DMS53 treated with DMSO at 0.1 percent for 48 hours (cell line): Measurements from ENCODE around the gene CWH43.
A peak's percentile ranks its signal among the peaks of the same experiment; 100 is the strongest.
"Not testable (repeated sequence)": the region's sequence is repeated elsewhere in the genome, so short reads cannot be mapped to it uniquely, and the experiment has no call there.

Experiments used
- DNase-seq: peaks from one replicate; lab custom pipeline; 2025; ENCODE audit not compliant: unreplicated experiment; lab: John Stamatoyannopoulos, UW

The CWH43 gene

GRCh38 chr4:48974979-48975640, 11.0 kb upstream of the CWH43 start:
- no peak for DNase-seq

GRCh38 chr4:48976041-48976440, 10.0 kb upstream of the CWH43 start:
- no peak for DNase-seq

- no peak for DNase-seq
Measured at GRCh38 chr4:48979914-48980579, 6.0 kb upstream of the CWH43 start.

GRCh38 chr4:48984005-48984404, 2.1 kb upstream of the CWH43 start:
- DNase-seq: not testable (repeated sequence)

GRCh38 chr4:48985602-48985975, 486 bp upstream of the CWH43 start:
- DNase-seq: no peak

- no peak for DNase-seq
Measured at GRCh38 chr4:48986654-48987164, 634 bp downstream of the CWH43 start.

- DNase-seq: no peak
Measured at GRCh38 chr4:48989461-48990203, 3.6 kb downstream of the CWH43 start.

GRCh38 chr4:48991357-48991756, 5.3 kb downstream of the CWH43 start:
- no peak for DNase-seq

- no peak for DNase-seq
Measured at GRCh38 chr4:48997962-48998361, 11.9 kb downstream of the CWH43 start.

- DNase-seq: no peak
Measured at GRCh38 chr4:48998440-48998839, 12.4 kb downstream of the CWH43 start.

- DNase-seq: no peak
Measured at GRCh38 chr4:49000806-49001205, 14.7 kb downstream of the CWH43 start.

- DNase-seq: no peak
Measured at GRCh38 chr4:49002931-49003330, 16.9 kb downstream of the CWH43 start.

GRCh38 chr4:49018718-49019295, 32.7 kb downstream of the CWH43 start:
- no peak for DNase-seq

GRCh38 chr4:49032440-49033161, 46.5 kb downstream of the CWH43 start:
- DNase-seq: peak; percentile 46

- no peak for DNase-seq
Measured at GRCh38 chr4:49036528-49036927, 50.5 kb downstream of the CWH43 start.

GRCh38 chr4:49044270-49044669, 58.2 kb downstream of the CWH43 start:
- no peak for DNase-seq

GRCh38 chr4:49058306-49058705, 72.2 kb downstream of the CWH43 start:
- DNase-seq: no peak

- no peak for DNase-seq
Measured at GRCh38 chr4:49063670-49064069, 77.6 kb downstream of the CWH43 start.

- DNase-seq: peak; percentile 35
Measured at GRCh38 chr4:49072196-49072595, 86.1 kb downstream of the CWH43 start.

GRCh38 chr4:49091883-49092282, 105.8 kb downstream of the CWH43 start:
- DNase-seq: not testable (repeated sequence)

- DNase-seq: not testable (repeated sequence)
Measured at GRCh38 chr4:49092608-49093135, 106.6 kb downstream of the CWH43 start.
